Ramos (cell line): ENCODE data around the gene AGMAT.

Source experiments
- in situ Hi-C: fragments of 300-500 bp; cut with MboI; formaldehyde crosslinking; loops from one replicate; pipeline ENCODE4 v1.14.3; 2022; ENCODE audit warnings: low sequenced_read_pairs; ENCODE audit not compliant: unreplicated experiment

AGMAT gene

GRCh38 chr1:15584489-15585363 is at the start of gene AGMAT:
Gene AGMAT, minus strand, starts transcription at chr1:15585051. Its CDS starts 84 bp downstream, at chr1:15584967.
- in situ Hi-C loops: no loop called here

- in situ Hi-C loops: no loop called here
Measured at GRCh38 chr1:15633756-15634420, 49.0 kb upstream of the AGMAT start.

- in situ Hi-C loops: no loop called here
Measured at GRCh38 chr1:15628003-15628402, 43.2 kb upstream of the AGMAT start.

- in situ Hi-C loops: no loop called here
Measured at GRCh38 chr1:15627343-15627988, 42.6 kb upstream of the AGMAT start.

- in situ Hi-C loops: no loop called here
Measured at GRCh38 chr1:15626269-15626950, 41.6 kb upstream of the AGMAT start.

- in situ Hi-C loops: no loop called here
Measured at GRCh38 chr1:15625056-15625917, 40.4 kb upstream of the AGMAT start.

GRCh38 chr1:15624133-15624714 is 39.4 kb upstream of the AGMAT start:
- in situ Hi-C loops: no loop called here

- in situ Hi-C loops: no loop called here
Measured at GRCh38 chr1:15623435-15623834, 38.6 kb upstream of the AGMAT start.

GRCh38 chr1:15622712-15623373 is 38.0 kb upstream of the AGMAT start:
- in situ Hi-C loops: no loop called here

GRCh38 chr1:15621975-15622374 is 37.1 kb upstream of the AGMAT start:
- in situ Hi-C loops: no loop called here

- in situ Hi-C loops: no loop called here
Measured at GRCh38 chr1:15620902-15621682, 36.2 kb upstream of the AGMAT start.

- in situ Hi-C loops: no loop called here
Measured at GRCh38 chr1:15620155-15620545, 35.3 kb upstream of the AGMAT start.

- in situ Hi-C loops: no loop called here
Measured at GRCh38 chr1:15618655-15619525, 34.0 kb upstream of the AGMAT start.

GRCh38 chr1:15618077-15618654 is 33.3 kb upstream of the AGMAT start:
- in situ Hi-C loops: no loop called here

GRCh38 chr1:15617173-15618076 is 32.6 kb upstream of the AGMAT start, which contains the start of gene DDI2:
Gene DDI2, plus strand, starts transcription at chr1:15617458. Its CDS starts 213 bp downstream, at chr1:15617671.
- in situ Hi-C loops: no loop called here
